OCI-LY1 (cell line): Measurements from ENCODE around the gene RABGAP1.
"Not testable (repeated sequence)": the region's sequence is repeated elsewhere in the genome, so short reads cannot be mapped to it uniquely, and the experiment has no call there.

ENCODE experiments used
- H2AFZ ChIP-seq: fragments of 200-600 bp; sonication (generic), shearing (Covaris generic); 2 replicates; pipeline ENCODE4 v1.6.0; 2014; ENCODE audit warnings: antibody characterized with exemption, mild to moderate bottlenecking, low read length
- H3F3A ChIP-seq: fragments of 200-600 bp; sonication (generic), shearing (Covaris generic); 2 replicates; pipeline ENCODE4 v1.6.0; 2014; ENCODE audit warnings: mild to moderate bottlenecking, antibody characterized with exemption, low read length, moderate library complexity; ENCODE audit not compliant: insufficient read depth
- H3K27ac ChIP-seq: fragments of 200-600 bp; sonication (generic); 2 replicates; pipeline ENCODE4 v1.5.1; 2014; ENCODE audit warnings: low read length, mixed run types, mild to moderate bottlenecking, low read depth; ENCODE audit not compliant: poor library complexity, severe bottlenecking
- H3K27me3 ChIP-seq: fragments of 200-600 bp; sonication (generic); 2 replicates; pipeline ENCODE4 v1.6.0; 2014; ENCODE audit warnings: antibody characterized with exemption, mild to moderate bottlenecking, low read length, moderate library complexity; ENCODE audit not compliant: insufficient read depth
- H3K36me3 ChIP-seq: fragments of 200-600 bp; sonication (generic); 2 replicates; pipeline ENCODE4 v1.6.1; 2014; ENCODE audit warnings: mild to moderate bottlenecking, antibody characterized with exemption, low read length, moderate library complexity, mixed read lengths; ENCODE audit not compliant: insufficient read depth
- H3K4me1 ChIP-seq: fragments of 200-600 bp; sonication (generic); 2 replicates; pipeline ENCODE4 v1.5.1; 2014; ENCODE audit warnings: mild to moderate bottlenecking, low read length, moderate library complexity; ENCODE audit not compliant: insufficient read depth, severe bottlenecking
- H3K4me2 ChIP-seq: fragments of 200-600 bp; sonication (generic), shearing (Covaris generic); 2 replicates; pipeline ENCODE4 v1.6.1; 2014; ENCODE audit warnings: low read length
- H3K4me3 ChIP-seq: fragments of 200-600 bp; sonication (generic); 2 replicates; pipeline ENCODE4 v1.5.1; 2014; ENCODE audit warnings: low read length, low read depth, mild to moderate bottlenecking, mixed read lengths; ENCODE audit not compliant: poor library complexity, severe bottlenecking
- H3K79me2 ChIP-seq: fragments of 200-600 bp; shearing (Covaris generic); 2 replicates; pipeline ENCODE4 v1.6.1; 2016; ENCODE audit warnings: mixed run types, low read length, mixed read lengths; ENCODE audit not compliant: insufficient read depth
- H3K9ac ChIP-seq: fragments of 200-600 bp; sonication (generic), shearing (Covaris generic); 2 replicates; pipeline ENCODE4 v1.6.1; 2014; ENCODE audit warnings: mild to moderate bottlenecking, low read length, mixed read lengths
- H3K9me2 ChIP-seq: fragments of 200-600 bp; sonication (generic), shearing (Covaris generic); 2 replicates; pipeline ENCODE4 v1.6.1; 2014; ENCODE audit warnings: low read depth, mild to moderate bottlenecking, low read length, mixed read lengths
- H3K9me3 ChIP-seq: fragments of 200-600 bp; shearing (Covaris generic); 2 replicates; pipeline ENCODE4 v1.6.1; 2014; ENCODE audit warnings: low read length, mixed read lengths
- H4K20me1 ChIP-seq: fragments of 200-600 bp; sonication (generic), shearing (Covaris generic); 2 replicates; pipeline ENCODE4 v1.6.0; 2016; ENCODE audit warnings: mild to moderate bottlenecking, low read length; ENCODE audit not compliant: insufficient read depth
- EZH2 ChIP-seq: fragments of 200-600 bp; sonication (generic), shearing (Covaris generic); IDR thresholded peaks from 2 replicates; pipeline ENCODE4 v1.8.0; 2017; ENCODE audit warnings: borderline replicate concordance, mixed run types, mild to moderate bottlenecking, antibody characterized with exemption, low read length, moderate library complexity, mixed read lengths
- TF ChIP-seq, protein P1 (sequence below): fragments of 200-600 bp; sonication (generic), shearing (Covaris generic); IDR thresholded peaks from 2 replicates; pipeline ENCODE4 v1.5.1; 2017; ENCODE audit warnings: mild to moderate bottlenecking, antibody characterized with exemption, low read length, moderate library complexity, mixed read lengths

Gene RABGAP1

DNA sequence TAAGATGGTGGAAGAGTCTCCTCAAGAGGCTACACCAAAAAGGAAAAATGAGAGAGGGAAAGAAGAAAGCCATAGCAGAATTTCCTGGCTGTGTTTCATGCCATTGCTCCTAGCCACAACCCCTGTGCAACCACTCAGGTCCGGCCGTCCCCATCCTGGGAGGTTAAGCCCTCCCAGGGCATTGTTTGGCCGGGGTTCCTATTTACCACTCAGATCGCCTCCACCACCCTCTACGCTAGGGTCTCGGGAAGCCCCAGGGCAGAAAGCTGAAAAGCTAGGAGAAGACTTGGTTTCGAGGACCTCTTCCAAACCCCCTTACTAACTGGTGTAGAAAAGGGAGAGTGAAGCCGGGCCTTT lies 36.4 kb upstream of the RABGAP1 start:
- Histone ChIP-seq H3K27ac (peak overlapping the region; percentile 80), H3K79me2 (peaks cover 53% of the 10 kb centered on the region), H3K9ac (peak overlapping the region; percentile 81), H3K36me3 (peaks cover 2% of the 10 kb centered on the region; the same call in 1 of the 2 replicates), H3K4me2 (peak overlapping the region; percentile 88), H3K27me3 (no peaks in the 10 kb centered on the region), H3K9me3 (no peaks in the 10 kb centered on the region), H3F3A (no peaks in the 10 kb centered on the region), H4K20me1 (no peaks in the 10 kb centered on the region), H3K4me3 (peak overlapping the region; percentile 76), H3K4me1 (peaks cover 44% of the 10 kb centered on the region), H2AFZ (no peak overlapping the region), H3K9me2 (no peaks in the 10 kb centered on the region)
- no peak for TF ChIP-seq EZH2
- TF ChIP-seq, protein P1, sequence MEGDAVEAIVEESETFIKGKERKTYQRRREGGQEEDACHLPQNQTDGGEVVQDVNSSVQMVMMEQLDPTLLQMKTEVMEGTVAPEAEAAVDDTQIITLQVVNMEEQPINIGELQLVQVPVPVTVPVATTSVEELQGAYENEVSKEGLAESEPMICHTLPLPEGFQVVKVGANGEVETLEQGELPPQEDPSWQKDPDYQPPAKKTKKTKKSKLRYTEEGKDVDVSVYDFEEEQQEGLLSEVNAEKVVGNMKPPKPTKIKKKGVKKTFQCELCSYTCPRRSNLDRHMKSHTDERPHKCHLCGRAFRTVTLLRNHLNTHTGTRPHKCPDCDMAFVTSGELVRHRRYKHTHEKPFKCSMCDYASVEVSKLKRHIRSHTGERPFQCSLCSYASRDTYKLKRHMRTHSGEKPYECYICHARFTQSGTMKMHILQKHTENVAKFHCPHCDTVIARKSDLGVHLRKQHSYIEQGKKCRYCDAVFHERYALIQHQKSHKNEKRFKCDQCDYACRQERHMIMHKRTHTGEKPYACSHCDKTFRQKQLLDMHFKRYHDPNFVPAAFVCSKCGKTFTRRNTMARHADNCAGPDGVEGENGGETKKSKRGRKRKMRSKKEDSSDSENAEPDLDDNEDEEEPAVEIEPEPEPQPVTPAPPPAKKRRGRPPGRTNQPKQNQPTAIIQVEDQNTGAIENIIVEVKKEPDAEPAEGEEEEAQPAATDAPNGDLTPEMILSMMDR, result no peak

GRCh38 chr9:122904823-122905710 lies 35.8 kb upstream of the RABGAP1 start, which contains the start of gene RC3H2:
TSS of gene RC3H2 (minus strand) at chr9:122905359. CDS start at chr9:122897509, 7,850 bp downstream.
- Histone ChIP-seq H3K9me2 (no peaks in the 10 kb centered on the region), H3K4me2 (peak within 1 kb of the TSS; percentile 88), H3K79me2 (peaks cover 51% of the 10 kb centered on the region), H3K9me3 (no peaks in the 10 kb centered on the region), H2AFZ (no peak within 1 kb of the TSS), H3F3A (no peaks in the 10 kb centered on the region), H3K4me1 (peaks cover 37% of the 10 kb centered on the region), H4K20me1 (no peaks in the 10 kb centered on the region), H3K27me3 (no peaks in the 10 kb centered on the region), H3K9ac (peak within 1 kb of the TSS; percentile 81), H3K4me3 (peak within 1 kb of the TSS; percentile 76), H3K27ac (peak within 1 kb of the TSS; percentile 80), H3K36me3 (peaks cover 8% of the 10 kb centered on the region; the same call in 1 of the 2 replicates)
- TF ChIP-seq, protein P1, result no peak
- TF ChIP-seq EZH2, result no peak

- H3K79me2 ChIP-seq, result peaks cover 47% of the 10 kb centered on the region
- not testable (repeated sequence) for H3K27ac ChIP-seq, H3F3A ChIP-seq
Observed at GRCh38 chr9:122906122-122906521, 34.7 kb upstream of the RABGAP1 start.

More at GRCh38 chr9:122906122-122906521, 34.7 kb upstream of the RABGAP1 start:
- H3K27me3 ChIP-seq, H3K9me2 ChIP-seq, H3K9ac ChIP-seq, H3K4me3 ChIP-seq, H3K9me3 ChIP-seq, H3K4me2 ChIP-seq, H2AFZ ChIP-seq, H4K20me1 ChIP-seq: not testable (repeated sequence)
- Histone ChIP-seq H3K4me1 (peaks cover 27% of the 10 kb centered on the region), H3K36me3 (peaks cover 18% of the 10 kb centered on the region)
